ENCODE measurements around the gene ZFYVE1.
"Not testable (repeated sequence)": the region's sequence is repeated elsewhere in the genome, so short reads cannot be mapped to it uniquely, and the experiment has no call there.

ZFYVE1 gene

DNA sequence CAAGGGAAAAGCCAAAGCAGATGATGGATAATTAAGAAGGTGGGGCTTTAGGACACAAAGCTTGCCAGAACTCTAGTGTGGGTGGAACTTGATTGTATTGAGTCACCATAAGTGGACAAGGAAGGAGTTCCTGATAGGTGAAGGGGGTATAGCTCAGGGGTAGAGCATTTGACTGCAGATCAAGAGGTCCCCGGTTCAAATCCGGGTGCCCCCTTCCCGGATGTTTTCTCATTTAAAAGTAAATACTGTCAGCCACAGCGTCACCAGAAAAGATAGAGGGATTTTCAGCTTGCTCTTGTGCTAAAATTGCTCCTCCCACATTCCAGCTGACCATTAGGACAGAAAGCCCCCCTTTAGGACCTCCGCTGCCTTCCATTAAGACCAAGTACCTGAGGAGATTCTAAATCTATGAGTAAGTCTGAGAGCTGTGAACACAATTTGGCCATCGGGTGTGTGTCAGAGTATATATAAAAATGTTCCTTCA is 64.0 kb downstream of the ZFYVE1 start:
- no peak for DNase-seq (ENCODE audit: low read depth in 1 of 2, low spot score in 1 of 2)
- no peak for TF ChIP-seq REST (IDR thresholded peaks at IDR 0.05; ENCODE audit: insufficient replicate concordance, low read depth)
- TF ChIP-seq, protein P1, sequence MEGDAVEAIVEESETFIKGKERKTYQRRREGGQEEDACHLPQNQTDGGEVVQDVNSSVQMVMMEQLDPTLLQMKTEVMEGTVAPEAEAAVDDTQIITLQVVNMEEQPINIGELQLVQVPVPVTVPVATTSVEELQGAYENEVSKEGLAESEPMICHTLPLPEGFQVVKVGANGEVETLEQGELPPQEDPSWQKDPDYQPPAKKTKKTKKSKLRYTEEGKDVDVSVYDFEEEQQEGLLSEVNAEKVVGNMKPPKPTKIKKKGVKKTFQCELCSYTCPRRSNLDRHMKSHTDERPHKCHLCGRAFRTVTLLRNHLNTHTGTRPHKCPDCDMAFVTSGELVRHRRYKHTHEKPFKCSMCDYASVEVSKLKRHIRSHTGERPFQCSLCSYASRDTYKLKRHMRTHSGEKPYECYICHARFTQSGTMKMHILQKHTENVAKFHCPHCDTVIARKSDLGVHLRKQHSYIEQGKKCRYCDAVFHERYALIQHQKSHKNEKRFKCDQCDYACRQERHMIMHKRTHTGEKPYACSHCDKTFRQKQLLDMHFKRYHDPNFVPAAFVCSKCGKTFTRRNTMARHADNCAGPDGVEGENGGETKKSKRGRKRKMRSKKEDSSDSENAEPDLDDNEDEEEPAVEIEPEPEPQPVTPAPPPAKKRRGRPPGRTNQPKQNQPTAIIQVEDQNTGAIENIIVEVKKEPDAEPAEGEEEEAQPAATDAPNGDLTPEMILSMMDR (IDR thresholded peaks at IDR 0.05; ENCODE audit: insufficient read depth, low read length), result no peak
- TF ChIP-seq SPI1 (IDR thresholded peaks at IDR 0.05; ENCODE audit: borderline replicate concordance, low read depth), result no peak
- no peak for TF ChIP-seq POLR2AphosphoS5 (IDR thresholded peaks at IDR 0.05; ENCODE audit: low read depth)
- no peak for TF ChIP-seq GABPA (IDR thresholded peaks at IDR 0.05; ENCODE audit: low read depth)
- Histone ChIP-seq H3K27me3 (ENCODE audit: insufficient read depth, poor library complexity, severe bottlenecking) (no peaks in the 10 kb centered on the region), H3K27ac (replicated peaks) (no peak overlapping the region), H3K4me3 (replicated peaks; ENCODE audit: insufficient read depth, low read length) (no peak overlapping the region)

DNA sequence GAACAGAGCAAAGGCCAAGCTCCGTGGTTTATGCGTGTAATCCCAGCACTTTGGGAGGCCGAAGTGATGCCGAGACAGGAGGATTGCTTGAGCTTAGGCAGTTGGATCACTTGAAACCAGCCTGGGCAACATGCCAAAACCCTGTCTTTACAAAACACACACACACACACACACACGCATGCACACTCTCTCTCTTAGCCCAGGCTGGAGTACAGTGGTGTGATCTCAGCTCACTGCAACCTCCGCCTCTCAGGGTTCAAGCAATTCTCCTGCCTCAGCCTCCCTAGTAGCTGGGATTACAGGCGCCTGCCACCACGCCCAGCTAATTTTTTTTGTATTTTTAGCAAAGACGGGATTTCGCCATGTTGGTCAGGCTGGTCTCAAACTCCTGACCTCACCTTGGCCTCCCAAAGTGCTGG is 64.6 kb downstream of the ZFYVE1 start:
- DNase-seq (ENCODE audit: low read depth in 1 of 2, low spot score in 1 of 2); H3K27me3 ChIP-seq (ENCODE audit: insufficient read depth, poor library complexity, severe bottlenecking); H3K27ac ChIP-seq (replicated peaks); H3K4me3 ChIP-seq (replicated peaks; ENCODE audit: insufficient read depth, low read length): not testable (repeated sequence)

DNA sequence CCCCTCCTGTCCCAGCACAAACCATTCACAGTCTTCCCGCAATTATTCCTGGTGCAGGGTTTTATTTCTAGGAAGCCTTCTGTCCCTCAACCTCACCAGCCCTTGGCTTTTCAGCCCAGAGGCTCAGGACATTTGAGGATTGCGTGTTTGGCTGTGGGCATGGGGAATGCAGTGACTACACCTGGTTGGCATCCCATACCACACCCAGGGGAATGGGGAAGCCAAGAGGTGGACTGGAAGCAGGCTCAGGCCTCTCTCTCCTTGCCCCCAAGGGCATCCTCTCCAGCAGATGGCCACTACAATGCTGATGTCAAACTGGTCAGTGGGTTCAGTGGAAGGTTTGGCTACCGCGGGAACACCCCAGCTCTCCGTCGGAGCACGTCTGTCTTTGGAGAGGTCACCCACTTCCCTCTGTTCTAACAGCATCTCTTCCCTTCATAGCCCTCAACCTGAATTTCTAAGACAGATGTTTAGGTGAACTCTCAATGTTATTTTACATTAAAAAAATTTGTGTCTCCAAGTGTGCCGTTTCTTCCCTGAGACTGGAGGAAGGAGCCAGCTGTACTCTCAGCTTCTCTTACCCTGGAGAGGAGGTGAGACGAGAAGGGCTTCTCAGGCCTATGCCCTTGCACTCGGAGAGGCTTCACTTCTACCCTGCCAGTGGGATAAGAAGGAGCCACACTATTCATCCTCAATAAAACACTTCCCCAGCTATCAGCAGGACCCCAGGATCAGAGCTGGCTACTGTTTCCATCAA is 65.1 kb downstream of the ZFYVE1 start:
- Histone ChIP-seq H3K27me3 (ENCODE audit: insufficient read depth, poor library complexity, severe bottlenecking) (no peaks in the 10 kb centered on the region), H3K4me3 (replicated peaks; ENCODE audit: insufficient read depth, low read length) (no peak overlapping the region), H3K27ac (replicated peaks) (no peak overlapping the region)
- TF ChIP-seq SPI1 (IDR thresholded peaks at IDR 0.05; ENCODE audit: borderline replicate concordance, low read depth) (no peak), GABPA (IDR thresholded peaks at IDR 0.05; ENCODE audit: low read depth) (no peak), POLR2AphosphoS5 (IDR thresholded peaks at IDR 0.05; ENCODE audit: low read depth) (no peak), REST (IDR thresholded peaks at IDR 0.05; ENCODE audit: insufficient replicate concordance, low read depth) (no peak)
- TF ChIP-seq, protein P1 (IDR thresholded peaks at IDR 0.05; ENCODE audit: insufficient read depth, low read length), result no peak
- DNase-seq (ENCODE audit: low read depth in 1 of 2, low spot score in 1 of 2), result no peak

DNA sequence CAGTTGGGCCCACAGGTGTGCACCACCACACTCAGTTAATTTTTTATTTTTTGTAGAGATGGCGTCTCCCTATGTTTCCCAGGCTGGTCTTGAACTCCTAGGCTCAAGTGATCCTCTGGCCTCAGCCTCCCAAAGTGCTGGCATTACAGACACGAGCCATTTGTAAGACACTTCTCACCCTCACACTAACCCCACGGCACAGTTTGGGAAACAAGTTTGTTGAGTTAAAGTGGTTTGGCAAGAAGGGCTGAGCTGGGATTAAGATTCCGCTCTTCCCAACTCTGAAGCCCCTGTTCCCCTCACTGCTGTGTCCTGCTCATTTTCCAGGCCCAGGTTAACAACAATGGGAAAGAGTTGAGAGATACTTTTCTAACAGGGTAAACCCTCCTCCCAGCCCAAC is 65.9 kb downstream of the ZFYVE1 start:
- not testable (repeated sequence) for H3K4me3 ChIP-seq (replicated peaks; ENCODE audit: insufficient read depth, low read length); DNase-seq (ENCODE audit: low read depth in 1 of 2, low spot score in 1 of 2); H3K27me3 ChIP-seq (ENCODE audit: insufficient read depth, poor library complexity, severe bottlenecking); H3K27ac ChIP-seq (replicated peaks)

DNA sequence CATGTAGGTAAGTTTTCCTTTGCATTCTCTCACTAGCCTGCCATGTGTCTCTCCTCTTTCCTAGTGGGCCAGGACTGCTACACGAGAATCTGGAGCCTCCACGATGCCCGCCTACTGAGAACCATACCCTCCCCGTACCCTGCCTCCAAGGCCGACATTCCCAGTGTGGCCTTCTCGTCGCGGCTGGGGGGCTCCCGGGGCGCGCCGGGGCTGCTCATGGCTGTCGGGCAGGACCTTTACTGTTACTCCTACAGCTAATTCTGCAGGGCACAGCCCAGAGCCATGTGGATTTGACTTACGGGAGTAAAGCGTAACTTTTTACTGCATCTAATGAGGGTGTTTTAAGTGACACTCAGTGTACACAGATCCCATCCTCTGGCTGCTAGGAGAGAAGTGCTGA is 68.4 kb downstream of the ZFYVE1 start:
- TF ChIP-seq REST (IDR thresholded peaks at IDR 0.05; ENCODE audit: insufficient replicate concordance, low read depth) (no peak), SPI1 (IDR thresholded peaks at IDR 0.05; ENCODE audit: borderline replicate concordance, low read depth) (no peak), GABPA (IDR thresholded peaks at IDR 0.05; ENCODE audit: low read depth) (no peak), POLR2AphosphoS5 (IDR thresholded peaks at IDR 0.05; ENCODE audit: low read depth) (no peak)
- TF ChIP-seq, protein P1 (IDR thresholded peaks at IDR 0.05; ENCODE audit: insufficient read depth, low read length), result no peak
- Histone ChIP-seq H3K27ac (replicated peaks) (no peak overlapping the region), H3K4me3 (replicated peaks; ENCODE audit: insufficient read depth, low read length) (no peak overlapping the region), H3K27me3 (ENCODE audit: insufficient read depth, poor library complexity, severe bottlenecking) (no peaks in the 10 kb centered on the region)
- DNase-seq (ENCODE audit: low read depth in 1 of 2, low spot score in 1 of 2), result no peak

All from HL-60 (cell line).